Measurements from ENCODE around the gene MYL5. TPM values are rescaled to one million over a fixed set of nuclear protein-coding genes. Genes with fewer than 3 reads are reported as not detected.

Gene MYL5
- total and polyA plus RNA-seq, 2 experiments from 2014 or later, result 21.9 to 24.5 TPM

DNA sequence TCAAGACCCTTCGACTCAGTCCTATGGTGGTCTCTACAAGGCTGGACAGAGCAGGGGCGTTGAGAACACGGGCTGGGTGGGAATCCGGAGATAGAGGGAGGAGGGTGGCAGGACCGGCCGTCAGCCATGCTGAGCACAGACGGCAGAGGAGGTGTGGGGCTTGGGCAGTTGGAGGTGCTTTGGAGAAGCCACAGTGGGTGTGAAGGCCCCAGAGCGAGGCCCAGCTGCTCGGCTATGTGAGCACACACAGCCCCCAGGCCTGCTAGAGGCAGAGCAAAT is 44.8 kb upstream of the MYL5 start:
- no peaks in the 10 kb centered on the region for H3K79me2 ChIP-seq (ENCODE audit: insufficient read depth)
- H3K4me2 ChIP-seq (ENCODE audit: unreplicated experiment), result no peak overlapping the region
- no peaks in the 10 kb centered on the region for H3F3A ChIP-seq (ENCODE audit: insufficient read depth)
- 41 to 49% methylated on average over 7 to 9 of the region's 9 CpGs for WGBS, 2 experiments (ENCODE audit: low coverage in 1 of 2, low lambda C conversion rate in 2 of 2, missing lambda C conversion rate in 2 of 2)
- no peaks in the 10 kb centered on the region for H3K9me2 ChIP-seq (ENCODE audit: insufficient read depth)
- no peak overlapping the region for H3K9ac ChIP-seq
- H3K4me3 ChIP-seq, result no peak overlapping the region
- H2AFZ ChIP-seq, result no peak overlapping the region
- DNase-seq, result no peak
- no peaks in the 10 kb centered on the region for H3K4me1 ChIP-seq (ENCODE audit: insufficient read depth)
- in situ Hi-C loops (cut with MboI), result no loop called here
- no peak for TF ChIP-seq EZH2 (IDR thresholded peaks at IDR 0.05; ENCODE audit: insufficient read depth, poor library complexity, severe bottlenecking)
- no peak for TF ChIP-seq EZH2phosphoT487 (IDR thresholded peaks at IDR 0.05; ENCODE audit: insufficient read depth, low read depth)
- no peaks in the 10 kb centered on the region for H3K36me3 ChIP-seq (ENCODE audit: low read depth)
- 0 out of 2 replicates have a peak, but pooled peaks cover 8% of the 10 kb centered on the region for H3K27me3 ChIP-seq (replicated peaks; ENCODE audit: insufficient read depth)
- H4K20me1 ChIP-seq (ENCODE audit: insufficient read depth), result no peaks in the 10 kb centered on the region
- no peak overlapping the region for H3K27ac ChIP-seq
- H3K9me3 ChIP-seq (ENCODE audit: low read depth), result no peaks in the 10 kb centered on the region

DNA sequence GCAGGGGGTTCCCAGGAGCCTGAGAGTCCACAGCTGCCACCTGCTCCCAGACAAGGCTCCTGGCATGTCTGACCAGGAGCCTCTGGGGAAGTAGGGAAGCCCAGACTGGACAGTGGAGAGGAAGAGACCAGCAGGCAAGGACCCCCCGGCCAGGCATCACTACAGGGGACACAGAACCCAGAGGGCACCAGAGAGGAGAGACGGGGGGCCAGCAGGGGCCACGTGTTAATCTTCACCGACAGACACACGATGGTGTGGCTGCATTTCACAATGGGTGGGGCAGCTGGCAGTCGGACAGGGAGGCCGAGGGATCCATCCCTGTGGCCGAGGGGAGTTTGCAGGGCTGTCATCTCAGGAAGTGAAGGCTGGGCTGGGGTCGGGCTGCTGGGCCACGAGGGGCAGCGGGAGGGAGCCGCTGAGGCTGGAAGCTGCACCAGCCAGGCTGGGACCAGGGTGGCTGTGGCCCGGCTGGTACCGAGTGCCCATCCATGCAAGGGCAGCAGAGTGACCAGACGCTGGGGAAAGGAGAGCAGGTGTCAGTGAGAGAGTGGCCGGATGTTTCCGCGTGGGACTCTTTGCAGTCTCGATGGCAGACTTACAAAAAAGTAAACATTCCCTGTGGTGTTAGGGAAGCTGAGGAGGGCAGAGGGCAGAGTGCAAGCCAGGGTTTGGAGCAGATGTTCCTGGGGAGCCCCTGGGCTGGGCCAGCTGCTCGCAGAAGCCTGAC is 44.3 kb upstream of the MYL5 start:
- Histone ChIP-seq H3F3A (ENCODE audit: insufficient read depth) (no peaks in the 10 kb centered on the region), H3K9me2 (ENCODE audit: insufficient read depth) (no peaks in the 10 kb centered on the region), H3K27ac (no peak overlapping the region), H3K36me3 (ENCODE audit: low read depth) (no peaks in the 10 kb centered on the region), H4K20me1 (ENCODE audit: insufficient read depth) (no peaks in the 10 kb centered on the region), H3K4me3 (no peak overlapping the region), H3K79me2 (ENCODE audit: insufficient read depth) (no peaks in the 10 kb centered on the region), H3K4me1 (ENCODE audit: insufficient read depth) (no peaks in the 10 kb centered on the region), H3K27me3 (replicated peaks; ENCODE audit: insufficient read depth) (0 out of 2 replicates have a peak, but pooled peaks cover 8% of the 10 kb centered on the region), H3K9me3 (ENCODE audit: low read depth) (no peaks in the 10 kb centered on the region), H3K4me2 (ENCODE audit: unreplicated experiment) (no peak overlapping the region), H3K9ac (no peak overlapping the region), H2AFZ (no peak overlapping the region)
- WGBS, 2 experiments (ENCODE audit: low coverage in 1 of 2, low lambda C conversion rate in 2 of 2, missing lambda C conversion rate in 2 of 2), result 48 to 50% methylated on average over 20 of the region's 20 CpGs
- no peak for DNase-seq
- in situ Hi-C loops (cut with MboI), result no loop called here
- TF ChIP-seq EZH2 (IDR thresholded peaks at IDR 0.05; ENCODE audit: insufficient read depth, poor library complexity, severe bottlenecking), result no peak
- no peak for TF ChIP-seq EZH2phosphoT487 (IDR thresholded peaks at IDR 0.05; ENCODE audit: insufficient read depth, low read depth)

DNA sequence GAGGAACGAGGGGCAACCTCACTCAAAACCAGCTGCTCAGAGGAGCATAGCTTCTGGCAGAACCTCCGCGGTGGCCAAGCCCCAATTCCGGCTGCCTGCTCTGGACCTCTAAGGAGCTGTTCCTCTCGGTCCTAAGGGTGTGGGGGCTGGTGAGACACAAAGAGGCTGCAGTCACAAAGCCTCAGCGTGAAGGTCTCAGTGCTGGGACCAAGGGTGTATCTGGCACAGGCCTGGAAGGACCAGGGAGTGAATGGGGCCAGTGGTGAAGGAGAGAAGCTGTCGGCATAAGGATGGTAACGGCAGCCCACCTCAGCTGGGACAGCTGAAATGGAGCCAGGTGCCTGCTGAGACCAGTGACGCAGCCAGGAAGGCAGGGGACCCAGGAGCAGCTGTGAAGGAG is 43.7 kb upstream of the MYL5 start:
- no peaks in the 10 kb centered on the region for H3K9me3 ChIP-seq (ENCODE audit: low read depth)
- H3K27ac ChIP-seq, result no peak overlapping the region
- no peaks in the 10 kb centered on the region for H3K79me2 ChIP-seq (ENCODE audit: insufficient read depth)
- H3K4me3 ChIP-seq, result no peak overlapping the region
- no peaks in the 10 kb centered on the region for H4K20me1 ChIP-seq (ENCODE audit: insufficient read depth)
- DNase-seq, result no peak
- H3K27me3 ChIP-seq (replicated peaks; ENCODE audit: insufficient read depth), result 0 out of 2 replicates have a peak, but pooled peaks cover 8% of the 10 kb centered on the region
- in situ Hi-C loops (cut with MboI), result no loop called here
- no peaks in the 10 kb centered on the region for H3K36me3 ChIP-seq (ENCODE audit: low read depth)
- H3K4me2 ChIP-seq (ENCODE audit: unreplicated experiment), result no peak overlapping the region
- no peaks in the 10 kb centered on the region for H3K4me1 ChIP-seq (ENCODE audit: insufficient read depth)
- no peak overlapping the region for H3K9ac ChIP-seq
- WGBS, 2 experiments (ENCODE audit: low coverage in 1 of 2, low lambda C conversion rate in 2 of 2, missing lambda C conversion rate in 2 of 2), result 42 to 44% methylated on average over 9 of the region's 9 CpGs
- H2AFZ ChIP-seq, result no peak overlapping the region
- TF ChIP-seq EZH2phosphoT487 (IDR thresholded peaks at IDR 0.05; ENCODE audit: insufficient read depth, low read depth), result no peak
- no peak for TF ChIP-seq EZH2 (IDR thresholded peaks at IDR 0.05; ENCODE audit: insufficient read depth, poor library complexity, severe bottlenecking)
- H3K9me2 ChIP-seq (ENCODE audit: insufficient read depth), result no peaks in the 10 kb centered on the region
- H3F3A ChIP-seq (ENCODE audit: insufficient read depth), result no peaks in the 10 kb centered on the region

DNA sequence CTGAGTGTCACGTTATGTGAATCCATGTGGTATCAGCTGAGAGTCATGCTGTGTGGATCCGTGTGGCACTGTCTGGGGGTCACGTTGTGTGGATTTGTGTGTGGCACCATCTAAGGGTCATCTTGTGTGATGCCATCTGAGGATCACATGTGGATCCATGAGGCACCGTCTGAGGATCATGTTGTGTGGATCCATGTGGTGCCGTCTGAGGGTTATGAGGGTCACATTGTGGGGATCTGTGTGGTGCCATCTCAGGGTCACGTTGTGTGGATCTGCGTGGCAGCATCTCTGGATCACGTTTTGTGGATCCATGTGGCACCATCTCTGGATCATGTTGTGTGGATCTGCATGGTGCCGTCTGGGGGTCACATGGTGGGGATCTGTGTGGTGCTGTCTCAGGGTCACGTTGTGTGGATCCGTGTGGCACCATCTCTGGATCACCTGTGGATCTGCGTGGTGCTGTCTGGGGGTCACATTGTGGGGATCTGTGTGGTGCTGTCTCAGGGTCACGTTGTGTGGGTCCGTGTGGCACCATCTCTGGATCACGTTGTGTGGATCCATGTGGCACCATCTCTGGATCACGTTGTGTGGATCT is 42.0 kb upstream of the MYL5 start:
- no peak for DNase-seq
- H3K9me3 ChIP-seq (ENCODE audit: low read depth), result no peaks in the 10 kb centered on the region
- no peak overlapping the region for H3K4me2 ChIP-seq (ENCODE audit: unreplicated experiment)

More for the DNA sequence above, 42.0 kb upstream of the MYL5 start:
- no peaks in the 10 kb centered on the region for H3K4me1 ChIP-seq (ENCODE audit: insufficient read depth)
- no peaks in the 10 kb centered on the region for H3K79me2 ChIP-seq (ENCODE audit: insufficient read depth)
- 40 to 54% methylated on average over 16 of the region's 16 CpGs for WGBS, 2 experiments (ENCODE audit: low coverage in 1 of 2, low lambda C conversion rate in 2 of 2, missing lambda C conversion rate in 2 of 2)
- in situ Hi-C loops (cut with MboI), result no loop called here
- no peaks in the 10 kb centered on the region for H3K36me3 ChIP-seq (ENCODE audit: low read depth)
- H4K20me1 ChIP-seq (ENCODE audit: insufficient read depth), result no peaks in the 10 kb centered on the region
- no peak overlapping the region for H2AFZ ChIP-seq
- no peaks in the 10 kb centered on the region for H3K27me3 ChIP-seq (replicated peaks; ENCODE audit: insufficient read depth)
- no peak overlapping the region for H3K9ac ChIP-seq
- H3K9me2 ChIP-seq (ENCODE audit: insufficient read depth), result no peaks in the 10 kb centered on the region
- TF ChIP-seq EZH2 (IDR thresholded peaks at IDR 0.05; ENCODE audit: insufficient read depth, poor library complexity, severe bottlenecking) (no peak), EZH2phosphoT487 (IDR thresholded peaks at IDR 0.05; ENCODE audit: insufficient read depth, low read depth) (no peak)
- no peak overlapping the region for H3K4me3 ChIP-seq
- H3K27ac ChIP-seq, result no peak overlapping the region
- no peaks in the 10 kb centered on the region for H3F3A ChIP-seq (ENCODE audit: insufficient read depth)
